SU-DHL-6 (cell line): ENCODE results near the gene CNRIP1.
A peak's percentile ranks its signal among the peaks of the same experiment; 100 is the strongest.

Source experiments
- H2AFZ ChIP-seq: fragments of 200-600 bp; sonication (generic); 2 replicates; pipeline ENCODE4 v1.6.1; 2014; ENCODE audit warnings: low read depth, mild to moderate bottlenecking, moderate library complexity, mixed read lengths, antibody characterized with exemption, low read length; ENCODE audit not compliant: severe bottlenecking
- H3F3A ChIP-seq: fragments of 200-600 bp; shearing (Covaris generic); 2 replicates; pipeline ENCODE4 v1.6.0; 2016; ENCODE audit warnings: antibody characterized with exemption, mild to moderate bottlenecking; ENCODE audit not compliant: insufficient read depth
- H3K27ac ChIP-seq: fragments of 200-600 bp; sonication (generic); 2 replicates; pipeline ENCODE4 v1.5.1; 2016; ENCODE audit warnings: low read depth, mild to moderate bottlenecking, low read length, moderate library complexity, mixed read lengths
- H3K27me3 ChIP-seq: fragments of 200-600 bp; sonication (generic), shearing (Covaris generic); 2 replicates; pipeline ENCODE4 v1.6.0; 2014; ENCODE audit warnings: mild to moderate bottlenecking, low read length
- H3K36me3 ChIP-seq: fragments of 200-600 bp; sonication (generic); 2 replicates; pipeline ENCODE4 v1.6.1; 2014; ENCODE audit warnings: mild to moderate bottlenecking, low read length, mixed read lengths
- H3K4me2 ChIP-seq: fragments of 300-600, 200-600 bp; shearing (Covaris generic), sonication (generic); 2 replicates; pipeline ENCODE4 v1.6.0; 2014; ENCODE audit warnings: low read length, low read depth, mild to moderate bottlenecking; ENCODE audit not compliant: poor library complexity, severe bottlenecking
- H3K4me3 ChIP-seq: fragments of 200-600 bp; sonication (generic); 2 replicates; pipeline ENCODE4 v1.5.1; 2014; ENCODE audit warnings: antibody characterized with exemption, low read length, mild to moderate bottlenecking, mixed read lengths; ENCODE audit not compliant: insufficient read depth, poor library complexity, severe bottlenecking
- H3K79me2 ChIP-seq: fragments of 200-600 bp; sonication (generic); 2 replicates; pipeline ENCODE4 v1.6.1; 2014; ENCODE audit warnings: mild to moderate bottlenecking, low read length, moderate library complexity; ENCODE audit not compliant: insufficient read depth
- H3K9ac ChIP-seq: fragments of 200-600 bp; sonication (generic); 2 replicates; pipeline ENCODE4 v1.7.0; 2014; ENCODE audit warnings: mild to moderate bottlenecking, low read length
- H3K9me2 ChIP-seq: fragments of 200-600 bp; sonication (generic); replicated peaks from 2 replicates; pipeline ENCODE4 v1.6.1; 2014; ENCODE audit warnings: low read length; ENCODE audit not compliant: insufficient read depth
- H3K9me3 ChIP-seq: fragments of 200-600 bp; sonication (generic); 2 replicates; pipeline ENCODE4 v1.6.1; 2014; ENCODE audit warnings: low read length, mixed read lengths; ENCODE audit not compliant: insufficient read depth
- H4K20me1 ChIP-seq: fragments of 200-600 bp; sonication (generic); 2 replicates; pipeline ENCODE4 v1.6.1; 2014; ENCODE audit warnings: low read depth, mild to moderate bottlenecking, antibody characterized with exemption, low read length, moderate library complexity, mixed read lengths
- EZH2phosphoT487 ChIP-seq: fragments of 200-600 bp; sonication (generic), shearing (Covaris generic); conservative IDR thresholded peaks from 2 replicates; pipeline ENCODE4 v1.6.1; 2018; ENCODE audit warnings: mild to moderate bottlenecking, antibody characterized with exemption, low read length, moderate library complexity, mixed read lengths
- TF ChIP-seq, protein P1 (sequence below): fragments of 200-600 bp; sonication (generic); IDR thresholded peaks from one replicate; pipeline ENCODE4 v1.5.1; 2017; ENCODE audit warnings: antibody characterized with exemption, mild to moderate bottlenecking, low read length, moderate library complexity; ENCODE audit not compliant: insufficient read depth, poor library complexity, severe bottlenecking

CNRIP1 gene

DNA sequence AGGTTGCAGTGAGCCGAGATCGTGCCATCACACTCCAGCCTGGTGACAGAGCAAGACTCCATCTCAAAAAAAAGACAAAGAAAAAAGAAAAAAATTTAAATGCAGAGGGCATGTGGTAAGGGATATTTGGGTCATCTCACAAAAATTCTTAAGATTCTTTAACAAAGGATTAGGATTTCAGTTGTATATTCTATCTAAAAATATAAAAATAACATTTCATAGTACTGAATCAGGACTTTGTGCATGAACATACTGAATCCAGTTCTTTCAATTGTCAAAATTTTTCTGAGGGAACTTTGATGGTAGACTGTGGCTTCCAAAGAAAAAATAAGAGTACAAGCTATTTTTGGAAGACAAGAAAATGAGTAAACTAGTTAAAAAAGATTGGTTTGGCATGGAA, 60.9 kb downstream of the CNRIP1 start:
- no peak for TF ChIP-seq EZH2phosphoT487
- TF ChIP-seq, protein P1, sequence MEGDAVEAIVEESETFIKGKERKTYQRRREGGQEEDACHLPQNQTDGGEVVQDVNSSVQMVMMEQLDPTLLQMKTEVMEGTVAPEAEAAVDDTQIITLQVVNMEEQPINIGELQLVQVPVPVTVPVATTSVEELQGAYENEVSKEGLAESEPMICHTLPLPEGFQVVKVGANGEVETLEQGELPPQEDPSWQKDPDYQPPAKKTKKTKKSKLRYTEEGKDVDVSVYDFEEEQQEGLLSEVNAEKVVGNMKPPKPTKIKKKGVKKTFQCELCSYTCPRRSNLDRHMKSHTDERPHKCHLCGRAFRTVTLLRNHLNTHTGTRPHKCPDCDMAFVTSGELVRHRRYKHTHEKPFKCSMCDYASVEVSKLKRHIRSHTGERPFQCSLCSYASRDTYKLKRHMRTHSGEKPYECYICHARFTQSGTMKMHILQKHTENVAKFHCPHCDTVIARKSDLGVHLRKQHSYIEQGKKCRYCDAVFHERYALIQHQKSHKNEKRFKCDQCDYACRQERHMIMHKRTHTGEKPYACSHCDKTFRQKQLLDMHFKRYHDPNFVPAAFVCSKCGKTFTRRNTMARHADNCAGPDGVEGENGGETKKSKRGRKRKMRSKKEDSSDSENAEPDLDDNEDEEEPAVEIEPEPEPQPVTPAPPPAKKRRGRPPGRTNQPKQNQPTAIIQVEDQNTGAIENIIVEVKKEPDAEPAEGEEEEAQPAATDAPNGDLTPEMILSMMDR, result no peak
- no peaks in the 10 kb centered on the region for H3K79me2 ChIP-seq
- no peak overlapping the region for H3K4me3 ChIP-seq
- H3K4me2 ChIP-seq, result no peak overlapping the region
- no peak overlapping the region for H3K27ac ChIP-seq
- H2AFZ ChIP-seq, result no peak overlapping the region
- peaks cover 4% of the 10 kb centered on the region; the same call in 1 of the 2 replicates for H4K20me1 ChIP-seq
- no peaks in the 10 kb centered on the region for H3F3A ChIP-seq
- H3K27me3 ChIP-seq, result no peaks in the 10 kb centered on the region
- H3K9me3 ChIP-seq, result no peaks in the 10 kb centered on the region
- no peaks in the 10 kb centered on the region for H3K36me3 ChIP-seq
- H3K9me2 ChIP-seq, result no peaks in the 10 kb centered on the region
- no peak overlapping the region for H3K9ac ChIP-seq

DNA sequence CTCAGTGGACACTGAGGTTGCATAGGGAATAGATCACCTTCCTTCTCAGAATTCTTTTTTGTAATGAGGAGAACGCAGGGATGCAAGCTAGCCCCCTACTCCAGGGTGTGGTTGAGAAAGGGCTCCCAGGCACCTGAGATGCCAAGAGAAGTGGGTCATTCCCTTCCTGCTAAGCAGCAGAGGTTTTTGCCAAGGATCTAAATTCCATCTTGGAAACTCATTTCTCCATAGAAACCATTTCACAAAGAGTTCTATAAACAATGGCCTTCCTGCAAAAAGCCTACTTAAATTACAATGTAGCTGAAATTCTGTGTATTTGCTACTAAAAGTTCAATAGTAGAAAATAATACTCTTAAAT, 63.7 kb downstream of the CNRIP1 start:
- Histone ChIP-seq H3K9me3 (no peaks in the 10 kb centered on the region), H3K27ac (no peak overlapping the region), H3K4me2 (no peak overlapping the region), H2AFZ (no peak overlapping the region), H4K20me1 (peaks cover 4% of the 10 kb centered on the region; the same call in 1 of the 2 replicates), H3K36me3 (no peaks in the 10 kb centered on the region), H3K4me3 (no peak overlapping the region), H3K27me3 (no peaks in the 10 kb centered on the region), H3F3A (peaks cover 5% of the 10 kb centered on the region; the same call in 1 of the 2 replicates), H3K9me2 (no peaks in the 10 kb centered on the region), H3K9ac (no peak overlapping the region), H3K79me2 (peaks cover 11% of the 10 kb centered on the region)
- TF ChIP-seq EZH2phosphoT487, result no peak
- TF ChIP-seq, protein P1, result no peak

DNA sequence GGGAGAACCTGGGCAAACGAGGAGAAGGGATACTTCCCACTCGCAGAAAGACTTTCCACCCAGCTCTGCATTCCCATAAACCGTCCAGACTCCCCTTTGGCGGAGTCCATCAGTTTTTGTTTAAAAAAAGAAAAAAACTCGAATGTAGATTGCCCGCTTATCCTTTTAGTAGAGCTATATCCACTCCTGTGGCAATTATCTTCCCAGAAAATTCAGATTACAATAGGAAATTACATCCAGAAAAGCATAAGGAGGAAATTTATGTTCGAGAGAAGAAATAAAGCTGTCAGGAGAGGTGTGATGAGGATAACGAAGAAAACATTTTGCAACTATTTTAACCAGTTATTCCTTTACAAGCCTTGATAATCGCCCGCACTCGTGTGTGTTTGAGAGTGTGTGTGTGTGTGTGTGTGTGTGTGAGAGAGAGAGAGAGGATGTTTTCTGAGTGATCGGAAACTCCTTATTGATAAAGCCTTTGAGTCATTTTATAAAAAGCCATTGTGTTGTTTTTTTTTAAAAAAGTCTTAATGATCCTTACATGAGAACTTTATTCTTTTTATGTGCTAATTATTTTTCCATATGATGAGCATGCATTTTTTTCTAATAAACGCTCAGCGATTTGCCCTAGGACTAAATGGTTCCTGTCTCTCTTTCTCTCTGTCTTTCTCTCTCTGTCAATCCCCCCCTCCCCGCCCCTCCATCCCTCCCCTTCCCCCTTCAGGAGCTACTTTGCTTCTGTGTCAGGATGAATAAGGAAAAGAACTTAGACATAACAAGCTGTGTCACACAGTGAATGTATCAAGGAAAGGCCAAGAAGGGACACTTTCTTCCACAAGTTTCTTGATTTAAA, 66.3 kb downstream of the CNRIP1 start:
- Histone ChIP-seq H3K79me2 (peaks cover 37% of the 10 kb centered on the region), H2AFZ (peak overlapping the region; percentile 61), H3K27ac (peak overlapping the region; percentile 70)

More for the DNA sequence above, 66.3 kb downstream of the CNRIP1 start:
- H3K4me3 ChIP-seq, result peak overlapping the region; percentile 91
- H3F3A ChIP-seq, result peaks cover 5% of the 10 kb centered on the region; the same call in 1 of the 2 replicates
- no peaks in the 10 kb centered on the region for H3K9me3 ChIP-seq
- TF ChIP-seq, protein P1, result no peak
- TF ChIP-seq EZH2phosphoT487, result no peak
- H3K9ac ChIP-seq, result peak overlapping the region; percentile 82
- no peaks in the 10 kb centered on the region for H3K36me3 ChIP-seq
- no peaks in the 10 kb centered on the region for H3K27me3 ChIP-seq
- H3K4me2 ChIP-seq, result peak overlapping the region; percentile 98
- peaks cover 24% of the 10 kb centered on the region for H4K20me1 ChIP-seq
- H3K9me2 ChIP-seq, result no peaks in the 10 kb centered on the region
